WTC11 (cell line): ENCODE results near the gene TVP23B.
"Not testable (repeated sequence)": the region's sequence is repeated elsewhere in the genome, so short reads cannot be mapped to it uniquely, and the experiment has no call there.

ENCODE experiments used
- FOXJ3 ChIP-seq: sonication (generic); formaldehyde crosslinking; IDR thresholded peaks from 2 replicates; pipeline ENCODE4 v1.9.0; 2021; ENCODE audit warnings: missing genetic modification reagents, mild to moderate bottlenecking, borderline replicate concordance
- FOXK1 ChIP-seq: sonication (generic); formaldehyde crosslinking; IDR thresholded peaks from 2 replicates; pipeline ENCODE4 v1.8.0; 2022; ENCODE audit warnings: mild to moderate bottlenecking, moderate library complexity, missing genetic modification reagents
- NR3C1 ChIP-seq: sonication (generic); formaldehyde crosslinking; conservative IDR thresholded peaks from 2 replicates; pipeline ENCODE4 v1.8.1; 2023; ENCODE audit warnings: low read depth, mild to moderate bottlenecking, missing genetic modification reagents
- RELA ChIP-seq: sonication (generic); formaldehyde crosslinking; IDR thresholded peaks from 2 replicates; pipeline ENCODE4 v1.8.1; 2022; ENCODE audit warnings: missing genetic modification reagents, mild to moderate bottlenecking, borderline replicate concordance
- SP1 ChIP-seq: sonication (generic); formaldehyde crosslinking; conservative IDR thresholded peaks from 2 replicates; pipeline ENCODE4 v1.8.1; 2022; ENCODE audit warnings: missing genetic modification reagents
- ZBTB21 ChIP-seq: sonication (generic); formaldehyde crosslinking; IDR thresholded peaks from 2 replicates; pipeline ENCODE4 v1.8.1; 2023; ENCODE audit warnings: mild to moderate bottlenecking, missing genetic modification reagents, borderline replicate concordance
- ZNF263 ChIP-seq: sonication (generic); formaldehyde crosslinking; IDR thresholded peaks from 2 replicates; pipeline ENCODE4 v1.8.1; 2022; ENCODE audit warnings: low read depth, mild to moderate bottlenecking, moderate library complexity, missing genetic modification reagents
- TF ChIP-seq, protein P1 (sequence below): sonication (generic); formaldehyde crosslinking; IDR thresholded peaks from 2 replicates; pipeline ENCODE4 v1.8.1; 2022; ENCODE audit warnings: low read depth, missing genetic modification reagents, borderline replicate concordance
- TF ChIP-seq, protein P2 (sequence below): fragments of 200-600 bp; IDR thresholded peaks from 2 replicates; pipeline ENCODE4 v1.8.0; 2022; ENCODE audit warnings: antibody characterized with exemption
- TF ChIP-seq, protein P3 (sequence below): sonication (generic); formaldehyde crosslinking; IDR thresholded peaks from 2 replicates; pipeline ENCODE4 v1.8.0; 2022; ENCODE audit warnings: missing genetic modification reagents
- TF ChIP-seq, protein P4 (sequence below): sonication (generic); formaldehyde crosslinking; IDR thresholded peaks from 2 replicates; pipeline ENCODE4 v1.8.0; 2022; ENCODE audit warnings: mild to moderate bottlenecking, missing genetic modification reagents
- TF ChIP-seq, protein P5 (sequence below): sonication (generic); formaldehyde crosslinking; IDR thresholded peaks from 2 replicates; pipeline ENCODE4 v1.8.1; 2022; ENCODE audit warnings: missing genetic modification reagents, borderline replicate concordance
- TF ChIP-seq, protein P6 (sequence below): fragments of 250-450 bp; sonication (Bioruptor Pico); IDR thresholded peaks from 2 replicates; pipeline ENCODE4 v1.9.0; 2021; ENCODE audit warnings: moderate library complexity, mild to moderate bottlenecking, inconsistent platforms, borderline replicate concordance

DNA sequence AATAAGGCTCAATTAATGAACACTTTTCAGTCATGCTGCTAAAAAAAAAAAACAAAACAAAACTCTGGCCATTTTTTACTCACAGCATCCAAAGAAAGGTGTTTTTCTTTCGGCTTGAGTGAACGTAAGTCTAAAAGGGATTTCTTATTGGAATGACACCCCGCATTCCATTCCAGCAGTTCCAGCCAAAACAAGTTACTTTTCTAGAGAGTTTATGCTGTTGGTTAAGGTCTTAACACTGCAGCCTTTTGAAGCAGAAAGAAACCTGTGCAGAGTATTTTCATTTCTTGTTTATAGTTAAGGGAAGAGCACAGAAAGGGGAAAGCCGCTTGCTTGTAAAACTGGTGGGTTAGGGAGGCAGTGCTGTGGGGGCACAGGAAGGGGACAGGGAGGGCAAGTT is 9.9 kb upstream of the TVP23B start:
- TF ChIP-seq SP1, RELA, ZBTB21, ZNF263, FOXJ3, FOXK1, NR3C1 (CRISPR knock-in tag): not testable (repeated sequence)
- TF ChIP-seq, protein P1, sequence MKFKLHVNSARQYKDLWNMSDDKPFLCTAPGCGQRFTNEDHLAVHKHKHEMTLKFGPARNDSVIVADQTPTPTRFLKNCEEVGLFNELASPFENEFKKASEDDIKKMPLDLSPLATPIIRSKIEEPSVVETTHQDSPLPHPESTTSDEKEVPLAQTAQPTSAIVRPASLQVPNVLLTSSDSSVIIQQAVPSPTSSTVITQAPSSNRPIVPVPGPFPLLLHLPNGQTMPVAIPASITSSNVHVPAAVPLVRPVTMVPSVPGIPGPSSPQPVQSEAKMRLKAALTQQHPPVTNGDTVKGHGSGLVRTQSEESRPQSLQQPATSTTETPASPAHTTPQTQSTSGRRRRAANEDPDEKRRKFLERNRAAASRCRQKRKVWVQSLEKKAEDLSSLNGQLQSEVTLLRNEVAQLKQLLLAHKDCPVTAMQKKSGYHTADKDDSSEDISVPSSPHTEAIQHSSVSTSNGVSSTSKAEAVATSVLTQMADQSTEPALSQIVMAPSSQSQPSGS (CRISPR knock-in tag): not testable (repeated sequence)
- TF ChIP-seq, protein P2, sequence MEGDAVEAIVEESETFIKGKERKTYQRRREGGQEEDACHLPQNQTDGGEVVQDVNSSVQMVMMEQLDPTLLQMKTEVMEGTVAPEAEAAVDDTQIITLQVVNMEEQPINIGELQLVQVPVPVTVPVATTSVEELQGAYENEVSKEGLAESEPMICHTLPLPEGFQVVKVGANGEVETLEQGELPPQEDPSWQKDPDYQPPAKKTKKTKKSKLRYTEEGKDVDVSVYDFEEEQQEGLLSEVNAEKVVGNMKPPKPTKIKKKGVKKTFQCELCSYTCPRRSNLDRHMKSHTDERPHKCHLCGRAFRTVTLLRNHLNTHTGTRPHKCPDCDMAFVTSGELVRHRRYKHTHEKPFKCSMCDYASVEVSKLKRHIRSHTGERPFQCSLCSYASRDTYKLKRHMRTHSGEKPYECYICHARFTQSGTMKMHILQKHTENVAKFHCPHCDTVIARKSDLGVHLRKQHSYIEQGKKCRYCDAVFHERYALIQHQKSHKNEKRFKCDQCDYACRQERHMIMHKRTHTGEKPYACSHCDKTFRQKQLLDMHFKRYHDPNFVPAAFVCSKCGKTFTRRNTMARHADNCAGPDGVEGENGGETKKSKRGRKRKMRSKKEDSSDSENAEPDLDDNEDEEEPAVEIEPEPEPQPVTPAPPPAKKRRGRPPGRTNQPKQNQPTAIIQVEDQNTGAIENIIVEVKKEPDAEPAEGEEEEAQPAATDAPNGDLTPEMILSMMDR: not testable (repeated sequence)
- TF ChIP-seq, protein P3, sequence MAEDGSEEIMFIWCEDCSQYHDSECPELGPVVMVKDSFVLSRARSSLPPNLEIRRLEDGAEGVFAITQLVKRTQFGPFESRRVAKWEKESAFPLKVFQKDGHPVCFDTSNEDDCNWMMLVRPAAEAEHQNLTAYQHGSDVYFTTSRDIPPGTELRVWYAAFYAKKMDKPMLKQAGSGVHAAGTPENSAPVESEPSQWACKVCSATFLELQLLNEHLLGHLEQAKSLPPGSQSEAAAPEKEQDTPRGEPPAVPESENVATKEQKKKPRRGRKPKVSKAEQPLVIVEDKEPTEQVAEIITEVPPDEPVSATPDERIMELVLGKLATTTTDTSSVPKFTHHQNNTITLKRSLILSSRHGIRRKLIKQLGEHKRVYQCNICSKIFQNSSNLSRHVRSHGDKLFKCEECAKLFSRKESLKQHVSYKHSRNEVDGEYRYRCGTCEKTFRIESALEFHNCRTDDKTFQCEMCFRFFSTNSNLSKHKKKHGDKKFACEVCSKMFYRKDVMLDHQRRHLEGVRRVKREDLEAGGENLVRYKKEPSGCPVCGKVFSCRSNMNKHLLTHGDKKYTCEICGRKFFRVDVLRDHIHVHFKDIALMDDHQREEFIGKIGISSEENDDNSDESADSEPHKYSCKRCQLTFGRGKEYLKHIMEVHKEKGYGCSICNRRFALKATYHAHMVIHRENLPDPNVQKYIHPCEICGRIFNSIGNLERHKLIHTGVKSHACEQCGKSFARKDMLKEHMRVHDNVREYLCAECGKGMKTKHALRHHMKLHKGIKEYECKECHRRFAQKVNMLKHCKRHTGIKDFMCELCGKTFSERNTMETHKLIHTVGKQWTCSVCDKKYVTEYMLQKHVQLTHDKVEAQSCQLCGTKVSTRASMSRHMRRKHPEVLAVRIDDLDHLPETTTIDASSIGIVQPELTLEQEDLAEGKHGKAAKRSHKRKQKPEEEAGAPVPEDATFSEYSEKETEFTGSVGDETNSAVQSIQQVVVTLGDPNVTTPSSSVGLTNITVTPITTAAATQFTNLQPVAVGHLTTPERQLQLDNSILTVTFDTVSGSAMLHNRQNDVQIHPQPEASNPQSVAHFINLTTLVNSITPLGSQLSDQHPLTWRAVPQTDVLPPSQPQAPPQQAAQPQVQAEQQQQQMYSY (CRISPR knock-in tag): not testable (repeated sequence)
- TF ChIP-seq, protein P4, sequence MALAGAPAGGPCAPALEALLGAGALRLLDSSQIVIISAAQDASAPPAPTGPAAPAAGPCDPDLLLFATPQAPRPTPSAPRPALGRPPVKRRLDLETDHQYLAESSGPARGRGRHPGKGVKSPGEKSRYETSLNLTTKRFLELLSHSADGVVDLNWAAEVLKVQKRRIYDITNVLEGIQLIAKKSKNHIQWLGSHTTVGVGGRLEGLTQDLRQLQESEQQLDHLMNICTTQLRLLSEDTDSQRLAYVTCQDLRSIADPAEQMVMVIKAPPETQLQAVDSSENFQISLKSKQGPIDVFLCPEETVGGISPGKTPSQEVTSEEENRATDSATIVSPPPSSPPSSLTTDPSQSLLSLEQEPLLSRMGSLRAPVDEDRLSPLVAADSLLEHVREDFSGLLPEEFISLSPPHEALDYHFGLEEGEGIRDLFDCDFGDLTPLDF (CRISPR knock-in tag): not testable (repeated sequence)
- TF ChIP-seq, protein P5, sequence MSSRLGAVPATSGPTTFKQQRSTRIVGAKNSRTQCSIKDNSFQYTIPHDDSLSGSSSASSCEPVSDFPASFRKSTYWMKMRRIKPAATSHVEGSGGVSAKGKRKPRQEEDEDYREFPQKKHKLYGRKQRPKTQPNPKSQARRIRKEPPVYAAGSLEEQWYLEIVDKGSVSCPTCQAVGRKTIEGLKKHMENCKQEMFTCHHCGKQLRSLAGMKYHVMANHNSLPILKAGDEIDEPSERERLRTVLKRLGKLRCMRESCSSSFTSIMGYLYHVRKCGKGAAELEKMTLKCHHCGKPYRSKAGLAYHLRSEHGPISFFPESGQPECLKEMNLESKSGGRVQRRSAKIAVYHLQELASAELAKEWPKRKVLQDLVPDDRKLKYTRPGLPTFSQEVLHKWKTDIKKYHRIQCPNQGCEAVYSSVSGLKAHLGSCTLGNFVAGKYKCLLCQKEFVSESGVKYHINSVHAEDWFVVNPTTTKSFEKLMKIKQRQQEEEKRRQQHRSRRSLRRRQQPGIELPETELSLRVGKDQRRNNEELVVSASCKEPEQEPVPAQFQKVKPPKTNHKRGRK (CRISPR knock-in tag): not testable (repeated sequence)
- TF ChIP-seq, protein P6, sequence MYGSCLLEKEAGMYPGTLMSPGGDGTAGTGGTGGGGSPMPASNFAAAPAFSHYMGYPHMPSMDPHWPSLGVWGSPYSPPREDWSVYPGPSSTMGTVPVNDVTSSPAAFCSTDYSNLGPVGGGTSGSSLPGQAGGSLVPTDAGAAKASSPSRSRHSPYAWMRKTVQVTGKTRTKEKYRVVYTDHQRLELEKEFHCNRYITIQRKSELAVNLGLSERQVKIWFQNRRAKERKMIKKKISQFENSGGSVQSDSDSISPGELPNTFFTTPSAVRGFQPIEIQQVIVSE (CRISPR knock-in tag): not testable (repeated sequence)
